ENCODE measurements around the gene SRR.

The SRR gene

GRCh38 chr17:2372681-2373080 lies 68.9 kb downstream of the SRR start:
- DNase-seq = no peak

- DNase-seq = no peak
Measured at GRCh38 chr17:2373179-2373578, 69.4 kb downstream of the SRR start.
